GM19240 (cell line): ENCODE results near the gene TBX2.
"Not testable (repeated sequence)": the region's sequence is repeated elsewhere in the genome, so short reads cannot be mapped to it uniquely, and the experiment has no call there.

Source experiments
- DNase-seq: peaks from one replicate; pipeline ENCODE4 v3.0.0; 2011; ENCODE audit warnings: low spot score; ENCODE audit not compliant: insufficient read length

TBX2 gene

GRCh38 chr17:61429831-61430230 is 30.2 kb downstream of the TBX2 start:
- not testable (repeated sequence) for DNase-seq

- DNase-seq: no peak
Observed at GRCh38 chr17:61431594-61432311, 32.1 kb downstream of the TBX2 start.

GRCh38 chr17:61436273-61436672 is 36.6 kb downstream of the TBX2 start:
- DNase-seq: no peak

GRCh38 chr17:61436995-61437704 is 37.5 kb downstream of the TBX2 start:
- no peak for DNase-seq

GRCh38 chr17:61440697-61441096 is 41.1 kb downstream of the TBX2 start:
- DNase-seq: no peak

- DNase-seq: not testable (repeated sequence)
Observed at GRCh38 chr17:61441507-61441906, 41.9 kb downstream of the TBX2 start.

GRCh38 chr17:61442136-61442775 is 42.6 kb downstream of the TBX2 start:
- no peak for DNase-seq

- DNase-seq: no peak
Observed at GRCh38 chr17:61442878-61443474, 43.3 kb downstream of the TBX2 start.

- DNase-seq: no peak
Observed at GRCh38 chr17:61443475-61443882, 43.8 kb downstream of the TBX2 start.

- no peak for DNase-seq
Observed at GRCh38 chr17:61444075-61444474, 44.4 kb downstream of the TBX2 start.

- no peak for DNase-seq
Observed at GRCh38 chr17:61444831-61445230, 45.2 kb downstream of the TBX2 start.

- no peak for DNase-seq
Observed at GRCh38 chr17:61447358-61447757, 47.7 kb downstream of the TBX2 start.

- DNase-seq: no peak
Observed at GRCh38 chr17:61448042-61448441, 48.4 kb downstream of the TBX2 start.

GRCh38 chr17:61449140-61449539 is 49.5 kb downstream of the TBX2 start:
- DNase-seq: not testable (repeated sequence)

- no peak for DNase-seq
Observed at GRCh38 chr17:61449707-61450640, 50.3 kb downstream of the TBX2 start.

GRCh38 chr17:61450641-61451537 is 51.2 kb downstream of the TBX2 start:
- no peak for DNase-seq

- DNase-seq: no peak
Observed at GRCh38 chr17:61451538-61452300, 52.1 kb downstream of the TBX2 start.

- no peak for DNase-seq
Observed at GRCh38 chr17:61452301-61453290, 53.0 kb downstream of the TBX2 start, which contains the start of gene TBX4. TBX4 (plus strand) TSS chr17:61452422; CDS start chr17:61456491, 4,069 bp downstream.
